ENCODE data around the gene ACTG1.

The ACTG1 gene

GRCh38 chr17:81518113-81518784 is 5.7 kb upstream of the ACTG1 start:
- no peak for DNase-seq (ENCODE audit: low read depth, low spot score)

DNA sequence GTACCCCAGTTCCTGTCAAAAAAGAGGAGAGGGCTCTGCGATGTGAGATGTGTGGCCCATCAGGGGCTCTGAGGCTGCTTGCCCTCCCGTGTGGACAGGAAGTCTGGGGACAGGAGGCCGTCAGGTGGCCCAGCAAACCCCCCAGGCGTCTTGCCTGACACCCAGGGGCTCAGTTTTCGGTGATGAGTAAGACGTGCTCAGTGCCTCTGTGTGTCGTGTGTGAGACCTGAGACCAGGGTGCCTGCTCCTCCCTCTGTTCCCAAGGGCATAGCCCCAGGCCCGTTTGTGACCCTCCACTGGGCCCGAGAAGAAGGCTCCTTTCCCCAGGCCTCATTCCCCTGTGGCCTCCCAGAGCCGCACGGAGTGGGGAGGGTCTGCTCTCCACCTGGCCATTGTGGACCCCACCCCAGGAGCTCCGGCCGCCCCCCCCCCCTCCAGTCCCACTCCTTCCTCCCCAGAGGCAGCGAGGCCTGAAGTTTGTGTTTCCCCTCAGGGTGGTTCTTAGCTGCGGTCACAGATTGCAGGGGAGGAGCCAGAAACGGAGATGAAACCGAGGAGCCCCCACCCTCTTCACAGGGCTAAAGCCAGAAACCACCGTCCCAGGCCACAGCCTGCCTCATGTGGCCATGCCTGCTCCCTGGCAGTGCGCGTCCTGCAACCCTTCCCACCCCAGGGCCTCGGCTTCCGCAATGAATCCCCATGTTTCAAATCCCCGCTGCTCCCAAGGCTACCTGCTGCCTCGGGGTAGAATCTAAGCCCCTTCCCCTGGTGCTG is 4.9 kb upstream of the ACTG1 start:
- peak; percentile 67 for DNase-seq (ENCODE audit: low read depth, low spot score)

DNA sequence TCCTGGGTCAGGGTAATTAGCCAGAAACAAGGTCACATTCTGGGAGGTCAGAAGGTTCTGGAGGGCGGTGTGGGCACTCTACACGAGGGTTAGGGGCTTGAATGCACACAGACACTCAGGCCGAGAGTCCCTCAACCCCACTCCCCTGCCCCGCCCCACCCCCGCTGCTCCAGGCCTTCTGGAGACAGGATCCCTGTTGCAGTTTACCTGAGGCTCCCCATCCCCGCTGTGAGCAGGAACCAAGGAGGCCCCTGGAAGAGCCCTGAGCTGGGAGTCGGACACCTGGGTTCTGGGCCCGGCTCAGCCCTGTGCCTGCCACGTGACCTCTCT is 4.4 kb upstream of the ACTG1 start:
- DNase-seq (ENCODE audit: low read depth, low spot score), result no peak

GRCh38 chr17:81516439-81516838 is 3.8 kb upstream of the ACTG1 start:
- no peak for DNase-seq (ENCODE audit: low read depth, low spot score)

- DNase-seq (ENCODE audit: low read depth, low spot score), result no peak
These were observed 3.0 kb upstream of the ACTG1 start for GRCh38 chr17:81515530-81516041.

DNA sequence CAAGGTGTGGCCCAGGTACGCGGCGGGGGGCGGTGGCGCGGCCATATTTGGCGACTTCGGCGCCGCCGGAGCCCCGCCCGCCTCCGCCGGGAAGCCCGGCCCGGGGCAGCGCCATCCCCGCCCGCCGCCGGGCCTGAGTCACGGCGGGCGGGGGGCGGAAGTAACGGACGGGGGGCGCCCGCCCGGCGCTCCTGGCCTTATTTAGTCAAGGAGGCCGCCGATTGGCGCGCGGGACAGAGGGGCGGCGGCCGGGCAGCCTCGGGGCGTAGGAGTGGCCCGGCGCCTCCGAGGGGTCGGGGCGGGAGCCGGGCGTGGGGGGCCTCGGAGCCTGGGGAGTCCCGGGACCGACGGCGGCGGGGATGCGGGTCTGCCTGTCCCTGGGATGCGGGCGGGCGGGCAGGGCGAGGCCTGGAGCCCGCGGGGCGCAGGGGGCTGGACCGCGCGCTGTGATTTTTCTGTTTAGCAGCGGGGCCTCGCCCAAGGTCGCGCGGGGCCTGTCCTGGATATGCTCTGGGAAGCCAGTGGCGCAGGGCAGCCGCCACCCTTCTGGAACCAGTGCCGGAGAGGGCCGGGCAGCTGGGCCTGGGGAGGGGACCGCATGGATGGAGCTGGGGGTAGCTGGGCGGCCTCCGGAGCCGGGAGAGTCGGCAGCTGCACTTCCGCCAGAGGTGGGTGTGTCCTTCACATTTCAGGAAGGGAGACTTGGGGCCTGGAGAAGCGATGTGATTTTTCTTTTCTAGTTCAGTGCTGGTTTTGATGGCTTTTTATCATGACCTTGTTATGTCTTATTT is 2.3 kb upstream of the ACTG1 start:
- DNase-seq (ENCODE audit: low read depth, low spot score), result peak; percentile 96

DNA sequence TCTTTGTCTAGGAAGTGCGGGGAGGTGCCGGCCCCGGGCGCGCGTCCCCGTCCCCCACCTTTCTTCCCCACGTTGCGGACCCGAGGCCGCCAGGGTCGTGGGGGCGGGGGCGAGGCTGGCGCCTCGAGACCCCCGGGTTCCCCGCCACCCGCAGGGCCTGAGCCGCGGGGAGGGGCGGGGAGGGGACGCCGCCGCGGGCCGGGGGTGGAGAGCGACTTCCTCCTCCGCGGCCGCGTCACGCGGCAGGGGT is 1.8 kb upstream of the ACTG1 start:
- DNase-seq (ENCODE audit: low read depth, low spot score), result no peak

GRCh38 chr17:81513753-81514488 is 1.3 kb upstream of the ACTG1 start:
- DNase-seq (ENCODE audit: low read depth, low spot score), result peak; percentile 89

DNA sequence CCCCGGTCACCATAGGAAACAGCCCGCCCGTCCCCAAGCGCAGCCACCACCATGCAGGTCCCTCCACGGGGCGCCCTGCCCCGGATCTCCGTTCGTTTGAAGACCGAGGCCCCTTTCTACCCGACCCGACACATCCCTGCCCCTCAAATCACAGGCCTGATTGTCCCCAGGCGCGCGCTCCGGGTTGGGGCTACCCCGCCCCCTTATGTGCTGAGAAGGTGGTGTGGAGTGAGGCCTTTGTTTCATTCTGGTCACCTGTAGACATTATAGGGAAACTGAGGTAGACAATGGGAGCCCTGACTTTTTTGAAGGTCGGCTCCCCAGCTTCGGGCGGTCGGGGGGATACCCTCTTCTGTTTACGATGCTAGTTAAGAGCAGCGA is 763 bp upstream of the ACTG1 start:
- DNase-seq (ENCODE audit: low read depth, low spot score), result peak; percentile 77

- peak; percentile 67 for DNase-seq (ENCODE audit: low read depth, low spot score)
These were observed 616 bp downstream of the ACTG1 start for GRCh38 chr17:81511804-81512561.

DNA sequence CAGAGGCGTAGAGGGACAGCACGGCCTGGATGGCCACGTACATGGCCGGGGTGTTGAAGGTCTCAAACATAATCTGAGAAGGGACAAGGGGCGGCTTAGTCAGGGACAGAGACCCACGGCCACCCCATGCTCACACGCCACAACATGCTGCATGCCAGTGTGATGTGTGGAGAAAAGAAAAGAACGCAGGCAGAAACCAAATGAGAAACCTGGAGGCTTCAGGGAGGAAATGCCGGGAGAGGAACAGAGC is 1.1 kb downstream of the ACTG1 start:
- no peak for DNase-seq (ENCODE audit: low read depth, low spot score)

DNA sequence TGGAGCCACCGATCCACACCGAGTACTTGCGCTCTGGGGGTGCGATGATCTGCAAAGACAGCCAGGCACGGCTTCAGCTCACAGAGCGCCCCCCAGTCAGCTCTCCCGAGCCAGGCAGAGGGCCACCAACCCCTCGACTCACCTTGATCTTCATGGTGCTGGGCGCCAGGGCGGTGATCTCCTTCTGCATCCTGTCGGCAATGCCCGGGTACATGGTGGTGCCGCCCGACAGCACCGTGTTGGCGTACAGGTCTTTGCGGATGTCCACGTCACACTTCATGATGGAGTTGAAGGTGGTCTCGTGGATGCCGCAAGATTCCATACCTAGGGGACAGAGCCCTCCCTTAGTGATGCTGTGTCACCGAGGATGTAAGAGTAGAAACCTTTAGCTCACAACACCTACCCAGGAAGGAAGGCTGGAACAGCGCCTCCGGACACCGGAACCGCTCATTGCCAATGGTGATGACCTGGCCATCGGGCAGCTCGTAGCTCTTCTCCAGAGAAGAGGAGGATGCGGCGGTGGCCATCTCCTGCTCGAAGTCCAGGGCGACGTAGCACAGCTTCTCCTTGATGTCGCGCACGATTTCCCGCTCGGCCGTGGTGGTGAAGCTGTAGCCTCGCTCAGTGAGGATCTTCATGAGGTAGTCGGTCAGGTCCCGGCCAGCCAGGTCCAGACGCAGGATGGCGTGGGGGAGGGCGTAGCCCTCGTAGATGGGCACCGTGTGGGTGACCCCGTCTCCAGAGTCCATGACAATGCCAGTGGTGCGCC is 1.6 kb downstream of the ACTG1 start:
- peak; percentile 69 for DNase-seq (ENCODE audit: low read depth, low spot score)

DNA sequence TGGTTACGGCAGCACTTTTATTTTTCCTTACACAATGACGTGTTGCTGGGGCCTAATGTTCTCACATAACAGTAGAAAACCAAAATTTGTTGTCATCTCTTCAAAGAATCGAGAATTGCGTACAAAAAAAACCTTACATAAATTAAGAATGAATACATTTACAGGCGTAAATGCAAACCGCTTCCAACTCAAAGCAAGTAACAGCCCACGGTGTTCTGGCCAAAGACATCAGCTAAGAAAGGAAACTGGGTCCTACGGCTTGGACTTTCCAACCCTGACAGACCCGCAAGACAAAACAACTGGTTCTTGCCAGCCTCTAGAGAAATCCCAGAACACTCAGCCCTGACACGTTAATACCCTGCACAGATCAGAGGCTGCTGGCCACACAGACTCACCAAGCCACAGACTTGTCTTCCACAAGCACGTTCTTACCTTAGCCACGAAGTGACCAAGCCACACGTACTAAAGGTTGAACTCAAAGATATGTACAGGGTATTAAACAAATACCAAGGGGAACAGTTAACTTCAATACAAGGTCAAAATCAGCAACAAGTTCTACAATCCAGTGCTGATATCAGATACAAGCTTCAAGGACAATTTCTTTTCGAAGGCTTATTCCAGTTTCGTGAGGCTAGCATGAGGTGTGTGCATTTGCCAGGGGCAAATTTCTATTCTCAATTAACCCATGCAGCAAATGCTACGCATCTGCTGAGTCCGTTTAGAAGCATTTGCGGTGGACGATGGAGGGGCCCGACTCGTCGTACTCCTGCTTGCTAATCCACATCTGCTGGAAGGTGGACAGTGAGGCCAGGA is 2.4 kb downstream of the ACTG1 start:
- peak; percentile 27 for DNase-seq (ENCODE audit: low read depth, low spot score)

- DNase-seq (ENCODE audit: low read depth, low spot score), result peak; percentile 41
These were observed 3.2 kb downstream of the ACTG1 start for GRCh38 chr17:81509207-81509971.

DNA sequence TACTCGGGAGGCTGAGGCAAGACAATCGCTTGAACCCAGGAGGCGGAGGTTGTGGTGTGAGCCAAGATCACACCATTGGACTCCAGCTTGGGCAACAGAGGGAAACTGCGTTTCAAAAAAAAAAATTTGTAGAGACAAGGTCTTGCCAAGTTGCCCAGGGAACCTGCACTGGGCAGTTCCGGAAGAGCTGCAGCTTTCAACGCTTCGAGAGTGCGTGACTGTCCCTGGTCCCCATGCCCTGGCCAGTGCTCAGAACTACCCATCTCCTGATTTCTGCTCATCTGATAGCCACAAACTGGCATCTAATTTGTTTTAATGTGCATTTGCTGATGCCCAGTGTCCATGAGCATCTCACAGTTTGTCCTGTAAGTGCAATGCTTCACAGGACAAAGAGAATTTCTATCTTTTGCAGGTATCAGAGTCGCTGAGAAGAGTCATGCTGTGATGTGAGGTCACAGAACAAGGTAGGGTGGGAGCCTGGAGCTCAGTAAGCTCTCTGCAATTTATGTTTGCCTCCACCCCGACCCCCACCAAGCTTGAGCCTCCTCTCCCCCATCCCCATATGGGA is 3.9 kb downstream of the ACTG1 start:
- no peak for DNase-seq (ENCODE audit: low read depth, low spot score)

DNA sequence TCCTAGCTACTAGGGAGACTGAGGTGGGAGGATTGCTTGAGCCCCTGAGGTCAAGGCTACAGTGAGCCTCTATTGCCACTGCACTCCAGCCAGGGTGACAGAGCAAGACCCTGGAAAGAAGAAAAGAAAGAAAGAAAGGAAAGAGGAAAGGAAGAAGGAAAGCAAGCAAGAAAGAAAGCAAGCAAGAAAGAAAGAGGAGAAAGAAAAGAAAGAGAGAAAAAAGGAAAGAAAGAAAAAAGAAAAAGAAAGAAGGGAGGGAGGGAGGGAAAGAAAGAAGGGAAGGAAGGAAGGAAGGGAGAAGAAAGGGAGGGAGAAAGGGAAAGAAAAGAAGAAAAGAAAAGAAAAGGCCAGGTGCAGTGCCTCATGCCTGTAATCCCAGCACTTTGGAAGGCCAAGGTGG is 9.0 kb downstream of the ACTG1 start:
- DNase-seq (ENCODE audit: low read depth, low spot score), result no peak

DNA sequence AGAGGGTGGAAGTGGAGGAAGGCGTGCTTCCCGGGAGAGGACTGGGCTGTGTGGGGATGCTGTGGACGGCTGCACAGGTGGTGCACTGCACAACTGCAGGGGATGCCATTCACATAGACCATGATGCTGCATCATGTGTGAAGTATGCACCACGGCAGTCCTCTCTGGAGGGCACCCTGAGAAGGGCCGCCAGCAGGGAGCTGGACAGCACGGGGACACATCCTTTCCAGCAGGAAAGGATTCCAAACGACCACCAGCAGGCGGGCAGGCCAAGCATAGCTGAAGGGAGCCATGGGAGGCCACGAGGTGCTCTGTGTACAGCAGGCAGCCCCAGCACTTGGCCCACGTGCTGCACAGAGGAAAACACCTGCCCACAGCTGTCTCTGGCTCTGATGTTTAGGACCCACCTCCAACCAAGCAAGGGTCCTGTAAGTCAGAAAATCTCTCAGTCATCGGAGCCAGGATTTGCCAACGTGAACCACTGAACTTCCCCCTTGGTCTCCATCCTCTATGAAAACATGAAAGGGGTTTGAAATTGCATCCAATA is 10.1 kb downstream of the ACTG1 start:
- no peak for DNase-seq (ENCODE audit: low read depth, low spot score)

DNA sequence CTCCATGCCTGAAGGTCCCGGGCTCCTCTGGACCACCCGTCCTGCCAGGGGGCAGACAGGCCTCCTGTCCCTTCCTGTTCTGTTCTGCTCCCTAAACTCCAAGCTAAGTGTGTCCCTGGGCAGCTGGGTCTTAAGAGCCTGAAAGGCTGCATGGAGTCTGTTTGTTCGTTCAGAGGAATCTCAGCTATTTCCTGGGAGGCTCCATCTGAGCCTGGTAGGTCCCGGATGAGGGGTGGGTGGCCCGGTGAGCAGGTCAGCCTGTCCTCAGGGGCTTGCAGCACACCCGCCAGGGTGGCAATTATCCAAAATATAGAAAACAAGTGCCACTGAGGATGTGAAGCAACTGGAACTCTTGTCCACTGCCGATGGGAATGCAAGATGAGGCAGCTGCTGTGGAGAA is 12.6 kb downstream of the ACTG1 start:
- no peak for DNase-seq (ENCODE audit: low read depth, low spot score)

- DNase-seq (ENCODE audit: low read depth, low spot score), result no peak
These were observed 13.0 kb downstream of the ACTG1 start for GRCh38 chr17:81499601-81499970.
